ENCODE results near the gene MEX3D.

MEX3D gene

DNA sequence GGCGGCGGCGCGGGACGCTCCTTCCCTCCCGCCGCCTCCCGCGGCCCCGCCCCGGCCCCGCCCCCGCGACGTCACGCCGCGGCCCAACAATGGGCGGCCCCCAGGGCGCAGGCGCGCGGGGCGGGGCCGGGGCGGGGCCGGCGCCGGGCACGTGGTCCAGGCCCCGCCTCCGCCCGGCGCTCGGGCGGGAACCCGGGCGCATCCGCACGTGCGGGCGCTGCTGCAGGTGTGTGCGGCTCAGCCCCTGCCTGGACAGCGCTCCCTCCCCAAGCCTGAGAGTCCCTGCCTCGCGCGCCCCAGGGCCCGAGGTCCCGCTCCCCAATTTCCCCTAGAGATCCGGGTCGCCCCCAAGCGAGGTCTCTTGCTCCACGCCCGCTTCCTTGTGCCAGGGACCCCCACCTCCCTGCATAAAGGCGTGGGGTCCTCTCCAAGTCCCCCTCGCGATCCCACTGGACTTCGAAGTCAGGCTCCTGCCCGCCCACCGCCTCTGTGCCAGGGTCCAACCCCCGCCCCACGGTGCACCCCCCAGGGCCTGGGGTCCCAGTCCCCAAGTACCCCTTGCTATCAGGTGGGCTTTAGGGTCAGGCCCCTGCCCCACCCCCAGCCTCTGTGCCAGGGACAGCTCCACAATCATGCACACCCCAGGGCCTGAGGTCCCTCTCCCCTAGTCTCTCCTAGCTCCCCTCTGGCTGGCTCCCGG is at the start of gene MEX3D:
TSS of gene MEX3D (minus strand) at position 6 of the 700 bp plus-strand sequence. CDS start 267 bp downstream, outside the sequence.
- DNase-seq (ENCODE audit: low read depth): no peak

DNA sequence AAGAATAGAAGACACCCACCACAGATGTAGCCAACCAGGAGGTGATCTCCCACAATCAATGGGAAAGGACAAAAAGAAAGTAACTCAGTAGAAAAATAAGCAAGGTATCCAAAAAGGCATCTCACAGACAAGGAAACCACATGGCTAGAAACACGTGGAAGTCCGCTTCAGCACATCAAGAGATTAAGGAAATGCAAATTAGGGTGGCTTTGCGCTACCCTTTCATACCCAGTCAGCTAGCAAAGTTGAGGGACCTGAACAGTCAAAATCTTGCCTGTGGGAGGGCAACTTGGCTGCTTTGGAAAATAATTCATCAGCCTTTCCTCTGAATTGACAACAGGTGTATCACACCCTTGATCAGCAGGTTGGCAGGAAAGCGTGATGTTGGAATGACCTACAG is 48.8 kb upstream of the MEX3D start:
- no peak for DNase-seq (ENCODE audit: low read depth)

DNA sequence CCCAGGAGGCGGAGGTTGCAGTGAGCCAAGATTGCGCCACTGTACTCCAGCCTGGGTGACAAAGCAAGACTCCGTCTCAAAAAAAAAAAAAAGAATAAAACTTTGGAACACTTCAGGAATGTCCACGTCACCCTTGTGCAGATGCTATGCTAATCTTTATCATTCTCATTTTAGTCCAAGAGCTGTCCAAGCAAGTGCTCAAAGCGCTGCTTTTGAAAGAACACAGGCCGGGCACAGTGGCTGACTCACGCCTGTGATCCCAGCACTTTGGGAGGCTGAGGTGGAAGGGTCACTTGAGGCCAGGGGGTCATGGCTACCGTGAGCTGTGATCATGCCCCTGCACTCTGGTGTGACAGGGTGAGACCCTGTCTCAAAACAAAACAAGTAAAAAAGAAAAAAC is 48.3 kb upstream of the MEX3D start:
- DNase-seq (ENCODE audit: low read depth): no peak

DNA sequence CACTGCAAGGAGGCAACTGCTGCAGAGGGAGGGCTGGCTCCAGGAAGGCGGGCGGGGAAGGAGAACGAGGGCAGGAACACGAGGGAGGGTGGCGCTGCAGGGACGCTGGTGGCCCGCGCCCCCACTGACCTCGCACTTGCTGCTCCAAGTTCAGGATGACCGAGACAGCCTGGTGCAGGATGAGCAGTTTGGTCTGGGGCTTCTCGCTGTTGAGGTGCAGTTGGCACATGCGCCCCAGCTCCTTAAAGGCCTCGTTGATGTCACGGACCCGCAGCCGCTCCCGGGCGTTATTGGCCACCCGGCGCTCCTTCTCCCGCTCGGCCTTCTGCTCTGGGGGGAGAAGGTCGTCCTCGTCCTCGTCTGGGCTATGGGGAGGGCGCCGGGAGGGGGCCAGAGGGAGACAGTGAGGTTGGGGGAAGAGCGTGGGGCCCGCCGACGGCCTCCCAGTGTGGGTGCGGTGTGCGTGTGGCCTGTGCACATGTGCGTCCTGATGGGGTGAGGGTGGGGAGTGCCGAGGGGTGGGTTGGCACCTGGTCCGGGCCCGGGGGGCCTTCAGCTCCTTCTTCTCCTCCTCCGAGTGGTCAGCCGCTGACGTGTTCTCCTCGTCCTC is 47.1 kb upstream of the MEX3D start:
- DNase-seq (ENCODE audit: low read depth): no peak

DNA sequence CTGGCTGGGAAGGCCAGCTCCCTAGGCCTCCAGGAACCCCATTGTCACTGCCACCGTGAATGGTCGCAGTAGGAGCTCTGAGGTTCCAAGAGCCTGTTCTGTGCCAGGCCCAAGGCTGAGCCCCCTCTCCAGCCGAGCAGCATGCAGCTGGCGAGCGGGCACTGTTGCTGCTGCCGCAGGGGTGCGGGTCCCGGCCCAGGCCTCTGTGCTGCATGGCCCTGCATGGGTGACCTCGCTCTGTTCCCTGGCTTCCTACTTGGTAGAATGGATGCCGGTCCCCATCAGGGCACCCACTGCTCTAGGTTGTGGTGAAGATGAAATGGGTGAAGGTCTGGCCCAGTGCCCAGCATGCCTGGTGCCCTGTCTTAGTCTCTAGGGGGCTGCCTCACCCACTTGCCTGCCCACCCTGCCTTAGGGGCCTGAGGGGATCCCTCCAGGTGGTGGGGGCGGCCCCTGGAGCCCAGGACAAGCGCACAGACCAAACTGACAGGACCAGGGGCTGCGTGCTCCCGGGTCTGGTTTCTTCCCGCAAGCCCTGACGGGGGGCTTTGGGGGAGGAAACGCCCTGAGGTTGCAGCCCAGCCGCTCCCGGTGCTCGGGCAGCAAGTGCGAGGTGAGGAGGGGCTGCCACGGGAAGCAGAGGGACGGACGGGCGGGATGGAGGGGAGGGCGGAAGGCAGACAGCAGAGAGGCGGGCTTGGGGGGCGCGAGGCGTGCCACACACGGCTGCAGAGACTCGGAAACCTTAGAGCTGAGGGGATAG is 45.9 kb upstream of the MEX3D start:
- no peak for DNase-seq (ENCODE audit: low read depth)

DNA sequence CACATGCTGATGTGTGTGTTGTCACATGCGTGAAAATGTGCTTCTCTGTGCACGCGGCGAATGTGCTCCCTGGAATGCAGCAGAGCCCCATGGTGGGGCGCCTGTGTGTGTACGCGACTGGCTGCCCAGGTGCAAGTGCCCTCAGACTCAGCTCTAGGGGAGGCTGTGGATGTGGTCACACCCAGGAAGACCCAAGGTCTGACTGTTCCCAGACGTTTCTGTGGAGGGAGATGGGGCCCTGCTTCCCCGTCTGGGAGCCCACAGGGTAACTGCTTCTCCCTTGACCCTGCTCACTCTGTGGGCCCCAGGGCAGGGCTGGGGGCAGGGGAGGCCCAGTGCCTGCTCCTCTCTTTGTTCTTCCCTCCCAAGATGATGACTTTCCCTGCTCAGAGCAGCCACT is 45.0 kb upstream of the MEX3D start:
- no peak for DNase-seq (ENCODE audit: low read depth)

DNA sequence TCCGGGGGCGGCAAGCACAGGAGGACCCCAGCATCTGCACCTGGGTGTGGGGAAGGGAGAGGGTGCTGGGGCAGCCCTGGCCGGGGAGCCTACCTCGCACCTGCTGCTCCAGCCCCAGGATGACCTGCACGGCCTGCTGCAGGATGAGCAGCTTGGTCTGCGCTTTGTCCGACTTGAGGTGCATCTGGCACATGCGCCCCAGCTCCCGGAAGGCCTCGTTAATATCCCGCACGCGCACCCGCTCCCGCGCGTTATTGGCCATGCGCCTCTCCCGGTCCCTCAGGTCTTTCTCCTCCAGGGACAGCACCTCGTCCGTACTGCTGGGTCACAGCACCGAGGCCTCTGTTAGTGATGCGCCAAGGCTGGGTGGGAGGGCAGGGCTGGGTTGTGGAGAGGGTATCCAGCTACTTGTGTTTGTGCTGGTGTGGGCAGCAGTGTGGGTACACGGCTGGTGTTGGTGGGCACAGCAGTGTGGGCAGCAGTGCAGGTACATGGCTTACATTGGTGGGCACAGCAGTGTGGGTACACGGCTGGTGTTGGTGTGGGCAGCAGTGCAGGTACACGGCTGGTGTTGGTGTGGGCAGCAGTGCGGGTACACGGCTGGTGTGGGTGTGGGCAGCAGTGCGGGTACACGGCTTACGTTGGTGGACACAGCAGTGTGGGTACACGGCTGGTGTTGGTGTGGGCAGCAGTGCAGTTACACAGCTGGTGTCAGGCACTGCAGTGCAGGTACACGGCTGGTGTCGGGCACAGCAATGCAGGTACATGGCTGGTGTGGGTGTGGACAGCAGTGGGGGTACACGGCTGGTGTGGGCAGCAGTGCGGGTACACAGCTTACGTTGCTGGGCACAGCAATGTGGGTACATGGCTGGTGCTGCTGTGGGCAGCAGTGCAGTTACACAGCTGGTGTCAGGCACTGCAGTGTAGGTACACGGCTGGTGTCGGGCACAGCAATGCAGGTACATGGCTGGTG is 44.3 kb upstream of the MEX3D start:
- DNase-seq (ENCODE audit: low read depth): no peak

DNA sequence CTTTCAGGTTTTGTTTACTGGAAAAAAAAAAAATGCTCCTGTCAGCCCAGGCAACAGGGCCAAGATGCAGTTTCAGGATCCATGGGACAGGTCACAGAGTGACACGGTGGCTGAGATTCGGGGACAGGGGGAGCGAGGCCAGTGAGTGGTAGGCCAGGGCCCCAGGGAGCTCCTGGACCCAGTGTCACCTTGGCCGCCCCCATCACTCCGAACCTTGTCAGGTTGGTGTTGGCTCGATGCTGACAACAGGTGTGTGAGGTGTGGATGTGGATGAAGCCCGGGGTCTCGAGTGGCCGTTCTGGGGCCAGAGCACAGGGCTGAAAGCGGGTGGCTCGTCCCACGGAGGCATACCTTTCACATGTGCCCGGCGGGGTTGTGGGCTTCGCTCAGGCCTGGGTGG is 43.2 kb upstream of the MEX3D start:
- no peak for DNase-seq (ENCODE audit: low read depth)

DNA sequence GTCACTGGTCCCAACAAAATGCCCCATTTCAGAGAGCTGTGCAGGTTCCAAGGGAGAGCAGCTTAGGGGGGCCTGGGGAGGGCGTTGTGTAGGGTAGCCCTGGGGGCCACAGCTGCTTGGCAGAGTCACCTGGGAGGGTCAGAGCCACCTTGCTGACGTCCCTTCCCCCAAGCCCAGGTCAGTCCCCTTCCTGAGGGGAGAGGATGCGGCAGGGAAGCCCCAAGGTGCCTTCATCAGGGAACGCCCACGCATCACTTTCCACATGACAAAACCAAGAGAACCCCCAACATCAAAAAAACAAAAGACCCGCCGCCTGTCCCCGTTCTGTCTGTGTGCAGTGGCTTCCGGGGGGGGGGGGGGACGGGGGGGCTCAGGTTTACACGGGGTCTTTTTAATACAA is 42.5 kb upstream of the MEX3D start:
- DNase-seq (ENCODE audit: low read depth): no peak

DNA sequence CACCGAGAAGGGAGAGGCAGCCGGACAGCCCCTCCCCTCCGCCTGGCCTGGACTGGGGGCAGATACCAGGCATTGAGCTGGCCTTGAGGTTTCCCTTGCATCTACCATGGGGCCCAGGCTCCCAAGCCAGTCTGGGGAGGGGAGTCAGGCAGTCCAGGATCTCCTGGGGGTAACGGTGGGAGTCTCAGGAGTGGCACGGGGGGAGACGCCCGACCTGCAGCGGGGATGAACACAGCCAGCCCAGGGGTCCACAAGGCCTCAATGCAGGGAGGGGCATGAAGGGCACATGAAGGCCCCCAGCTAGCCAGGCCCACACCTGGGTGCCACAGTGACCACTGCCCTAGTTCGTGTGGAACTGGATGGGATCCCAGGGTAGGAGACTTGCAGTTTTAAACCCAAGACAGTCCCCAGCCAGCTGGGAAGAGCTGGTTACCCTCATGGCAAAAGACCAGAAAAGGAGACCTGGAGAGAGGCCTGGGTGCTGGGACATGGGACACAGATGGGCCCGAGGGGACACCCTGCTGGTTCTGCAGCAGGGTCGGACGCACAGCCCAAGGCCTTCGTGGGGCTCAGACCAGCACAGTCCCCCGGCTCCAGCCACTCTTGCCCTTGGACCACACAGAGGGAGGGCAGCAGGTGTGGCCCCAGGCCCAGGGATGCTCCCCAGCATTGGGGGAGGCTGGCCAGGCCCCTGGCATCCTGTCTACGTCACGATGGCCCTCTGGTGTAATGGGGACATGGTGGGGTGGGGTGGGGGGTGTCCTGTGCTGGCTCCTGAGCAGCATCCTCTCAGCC is 41.8 kb upstream of the MEX3D start:
- DNase-seq (ENCODE audit: low read depth): no peak

DNA sequence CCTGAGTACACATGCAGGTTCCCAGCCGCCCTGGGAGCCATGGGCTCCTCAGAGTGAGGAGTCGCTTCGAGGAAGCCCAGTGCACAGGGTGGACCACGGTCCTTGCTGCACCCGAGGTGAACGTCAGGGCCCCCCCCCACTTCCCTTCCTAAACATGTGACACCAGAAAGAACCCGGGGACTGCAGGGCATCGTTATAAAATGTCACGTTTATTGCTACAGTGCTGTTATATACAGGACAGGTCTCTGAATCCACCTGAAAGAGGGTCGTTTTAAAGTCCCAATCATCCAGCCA is 40.9 kb upstream of the MEX3D start:
- no peak for DNase-seq (ENCODE audit: low read depth)

DNA sequence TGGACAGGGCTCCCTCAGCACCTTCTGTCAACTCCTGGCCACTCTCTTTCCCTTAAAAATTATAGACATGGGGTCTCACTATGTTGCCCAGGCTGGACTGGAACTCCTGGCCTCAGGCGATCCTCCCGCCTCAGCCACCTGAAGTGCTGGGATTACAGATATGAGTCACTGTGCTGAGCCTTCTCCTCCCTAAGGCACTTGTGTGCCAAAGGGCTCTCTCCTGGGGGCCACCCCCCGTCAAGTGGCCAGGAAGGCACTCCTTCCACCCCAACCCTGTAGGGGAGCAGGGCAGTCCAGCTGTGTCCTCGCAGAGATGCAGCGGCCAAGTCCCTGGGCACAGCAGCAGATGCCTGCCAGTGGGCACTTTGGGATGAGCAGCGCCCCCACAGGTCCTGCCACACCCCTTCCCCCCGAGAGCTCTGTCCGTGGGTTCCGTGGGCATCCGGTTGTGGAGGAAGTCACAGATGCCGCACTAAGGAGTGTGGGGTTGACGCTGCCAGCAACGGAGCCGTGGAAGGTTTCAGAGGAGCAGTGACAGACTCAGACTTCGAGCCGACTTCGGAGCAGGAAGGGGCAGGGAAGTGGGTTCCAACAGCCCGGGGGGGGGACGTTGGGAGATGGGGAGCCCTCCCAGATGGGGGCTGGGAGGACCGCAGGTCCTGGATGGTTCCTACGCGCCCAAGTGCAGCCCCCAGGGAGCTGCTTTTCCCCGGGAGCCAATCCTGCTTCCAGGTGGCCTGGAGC is 40.4 kb upstream of the MEX3D start:
- DNase-seq (ENCODE audit: low read depth): no peak

DNA sequence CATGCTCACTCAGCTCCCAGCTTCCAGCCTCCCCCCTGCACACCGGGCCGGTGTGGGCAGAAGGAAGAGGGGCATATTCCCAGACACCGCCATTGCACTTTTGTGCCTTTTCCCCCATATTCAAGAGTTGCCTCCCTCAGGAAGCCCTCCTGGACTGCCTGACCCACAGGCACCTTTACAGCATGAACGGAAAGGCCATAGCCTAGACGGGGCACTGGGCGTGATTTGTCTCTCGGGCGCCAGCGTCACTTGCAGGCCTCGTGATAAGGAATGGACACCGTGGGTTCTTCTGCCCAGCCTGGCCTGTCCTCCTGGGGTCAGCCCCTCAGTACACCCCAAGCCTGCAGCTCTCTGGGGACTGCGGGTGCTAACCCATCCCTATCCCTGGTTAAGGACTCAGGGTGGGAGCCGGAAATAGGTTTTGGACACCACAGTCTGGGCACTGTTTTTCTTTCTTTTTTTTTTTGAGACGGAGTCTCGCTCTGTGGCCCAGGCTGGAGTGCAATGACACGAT is 38.1 kb upstream of the MEX3D start:
- DNase-seq (ENCODE audit: low read depth): no peak

DNA sequence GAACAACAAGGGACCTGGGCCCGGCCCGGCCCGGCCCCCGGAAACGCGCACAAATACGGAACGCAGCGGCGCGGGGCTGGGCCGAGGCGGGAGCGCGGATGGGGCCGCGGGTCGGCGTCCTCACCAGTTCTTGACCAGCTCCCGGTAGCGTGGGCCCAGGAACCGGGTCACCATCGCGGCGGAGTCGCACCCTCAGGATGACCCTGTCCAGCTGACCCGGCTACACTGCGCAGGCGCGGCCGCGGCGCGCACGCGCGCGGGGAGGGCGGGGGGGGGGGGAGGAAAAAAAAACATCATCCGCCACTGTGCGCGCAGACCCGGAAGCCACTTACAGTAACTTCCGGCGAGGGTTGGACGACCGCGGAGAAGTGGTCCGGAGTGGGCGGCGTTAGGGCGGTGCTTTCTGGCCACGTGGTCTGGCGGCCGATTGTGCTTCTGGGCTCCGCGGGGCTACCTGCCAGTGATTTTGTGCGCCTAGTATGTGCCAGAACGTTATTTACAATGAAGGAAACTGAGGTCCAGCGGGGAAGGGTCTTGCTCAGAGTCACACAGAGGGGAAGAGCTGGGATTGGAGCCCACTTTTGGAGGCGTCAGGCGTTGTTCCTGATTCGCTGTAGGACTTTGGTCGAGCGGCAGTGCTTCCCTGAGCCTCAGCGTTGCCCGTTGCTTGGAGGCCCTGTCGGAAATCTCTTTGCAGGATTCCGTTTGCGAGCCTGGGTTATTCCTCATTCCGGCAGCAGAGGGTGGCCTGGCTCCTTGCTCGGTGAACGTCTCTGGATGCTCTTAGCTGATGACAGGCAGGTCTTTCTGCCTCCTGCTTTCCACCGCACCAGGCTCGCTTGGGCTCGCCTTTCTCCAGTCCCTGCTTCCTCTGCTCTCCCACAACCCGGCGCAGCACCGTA is 37.4 kb upstream of the MEX3D start, which contains the start of gene UQCR11:
TSS of gene UQCR11 (minus strand) at position 227 of the 902 bp plus-strand sequence. CDS start at position 174, 53 bp downstream.
- DNase-seq (ENCODE audit: low read depth): peak; percentile 81

DNA sequence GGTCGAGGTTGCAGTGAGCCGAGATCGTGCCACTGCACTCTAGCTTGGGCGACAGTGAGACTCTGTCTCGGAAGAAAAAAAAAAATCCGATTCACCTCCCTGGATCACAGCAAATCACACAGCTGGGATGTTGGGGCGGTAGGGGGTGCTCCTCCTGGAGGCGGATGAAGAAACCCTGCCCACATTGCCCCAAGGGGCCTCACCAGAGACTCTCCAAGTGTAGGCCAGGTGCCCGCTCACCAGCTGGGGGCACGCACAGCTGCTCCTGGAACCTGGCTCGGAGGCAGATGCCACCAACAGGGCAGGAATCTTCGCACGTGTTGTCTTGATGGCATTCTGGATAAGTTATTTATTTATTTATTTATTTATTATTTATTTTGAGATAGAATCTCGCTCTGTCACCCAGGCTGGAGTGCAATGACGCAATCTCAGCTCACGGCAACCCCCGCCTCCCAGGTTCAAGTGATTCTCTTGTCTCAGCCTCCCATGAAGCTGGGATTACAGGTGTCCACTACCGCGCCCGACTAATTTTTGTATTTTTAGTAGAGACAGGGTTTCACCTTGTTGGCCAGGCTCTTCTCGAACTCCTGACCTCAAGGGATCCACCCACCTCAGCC is 34.1 kb upstream of the MEX3D start:
- DNase-seq (ENCODE audit: low read depth): no peak

DNA sequence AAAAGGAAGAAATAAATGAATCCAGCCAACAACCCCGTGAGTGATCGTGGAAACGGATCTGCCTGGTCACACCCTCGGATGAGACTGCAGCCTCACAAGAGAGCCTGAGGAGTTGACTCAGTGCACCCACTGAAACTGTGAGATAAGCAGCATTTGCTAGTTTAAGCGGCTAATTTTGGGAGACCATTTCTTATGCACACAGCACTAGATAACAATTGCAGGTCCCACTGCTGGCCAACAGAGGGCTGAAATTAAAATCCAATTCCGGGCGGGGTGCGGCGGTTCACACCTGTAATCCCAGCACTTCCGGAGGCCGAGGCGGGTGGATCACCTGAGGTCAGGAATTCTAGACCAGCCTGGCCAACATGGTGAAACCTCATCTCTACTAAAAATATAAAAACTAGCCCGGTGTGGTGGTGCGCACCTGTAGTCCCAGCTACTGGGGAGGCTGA is 33.5 kb upstream of the MEX3D start:
- no peak for DNase-seq (ENCODE audit: low read depth)

DNA sequence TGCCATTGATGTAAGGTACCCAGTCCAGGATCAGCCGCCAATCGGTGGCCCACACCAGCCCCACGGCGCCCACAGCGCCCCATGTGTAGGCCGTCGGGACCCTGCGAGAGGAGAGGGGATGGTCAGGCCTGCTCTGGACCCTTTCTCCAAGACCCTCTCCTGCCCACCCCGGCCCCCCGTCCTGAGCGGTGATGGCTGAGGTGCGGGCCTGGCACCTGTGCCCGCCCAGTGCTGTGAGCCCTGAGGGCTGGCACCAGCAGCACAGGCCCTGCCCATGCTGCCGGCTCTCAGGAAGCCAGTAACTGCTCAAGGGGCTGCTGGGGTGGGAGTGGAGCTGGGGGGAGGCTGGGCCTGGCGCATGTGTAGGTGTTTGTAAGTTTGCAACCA is 31.3 kb upstream of the MEX3D start:
- no peak for DNase-seq (ENCODE audit: low read depth)

DNA sequence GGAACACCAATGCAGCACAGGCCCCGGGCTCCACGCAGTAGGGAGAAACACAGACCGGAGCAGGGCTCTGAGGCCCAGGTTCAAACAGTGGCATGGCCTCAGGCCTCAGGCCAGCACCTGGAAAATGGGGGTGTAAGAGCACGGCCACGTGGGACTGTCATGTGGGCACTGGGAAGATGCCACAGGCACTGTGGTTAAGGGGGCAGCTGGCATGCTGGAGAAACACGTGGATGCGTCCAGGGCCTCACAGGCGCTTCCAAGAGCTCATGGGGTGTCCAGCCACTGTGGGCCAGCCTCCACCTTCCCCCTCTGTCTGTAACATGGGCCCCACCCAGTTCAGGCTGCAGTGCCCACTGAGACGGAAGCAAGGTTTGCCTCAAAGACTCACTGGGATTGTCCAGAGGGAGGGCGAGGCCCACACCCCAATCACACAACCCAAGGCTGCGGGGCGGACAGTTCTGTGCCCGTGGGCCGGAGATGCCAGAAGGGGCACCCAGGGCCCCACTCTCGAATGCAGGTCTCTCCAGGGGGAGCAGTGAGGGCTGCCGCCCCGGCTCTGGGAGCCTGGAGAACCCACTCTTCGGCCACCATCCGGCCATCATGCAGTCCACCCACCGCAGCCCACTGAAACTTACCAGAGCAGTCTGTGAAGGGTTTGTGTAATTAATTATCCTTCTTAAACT is 30.8 kb upstream of the MEX3D start:
- no peak for DNase-seq (ENCODE audit: low read depth)

DNA sequence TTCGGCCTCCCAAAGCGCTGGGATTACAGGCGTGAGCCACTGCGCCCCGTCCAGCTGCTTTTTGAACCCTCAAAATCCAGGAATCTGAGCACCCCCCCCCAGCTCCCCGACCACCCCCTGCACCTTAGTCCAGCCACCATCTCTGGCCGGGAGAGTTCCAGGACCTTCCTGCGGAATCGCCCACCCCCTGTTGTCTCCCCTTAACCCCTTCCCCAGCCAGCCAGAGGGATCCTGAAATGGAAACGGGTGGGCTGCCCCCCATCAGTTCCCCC is 25.3 kb upstream of the MEX3D start:
- DNase-seq (ENCODE audit: low read depth): no peak
